DMS 273 treated with DMSO at 0.1 percent for 48 hours (cell line): Measurements from ENCODE around the gene NFKBIZ.

ENCODE experiments used
- DNase-seq: peaks from one replicate; lab custom pipeline; 2025; lab: John Stamatoyannopoulos, UW

The NFKBIZ gene

DNA sequence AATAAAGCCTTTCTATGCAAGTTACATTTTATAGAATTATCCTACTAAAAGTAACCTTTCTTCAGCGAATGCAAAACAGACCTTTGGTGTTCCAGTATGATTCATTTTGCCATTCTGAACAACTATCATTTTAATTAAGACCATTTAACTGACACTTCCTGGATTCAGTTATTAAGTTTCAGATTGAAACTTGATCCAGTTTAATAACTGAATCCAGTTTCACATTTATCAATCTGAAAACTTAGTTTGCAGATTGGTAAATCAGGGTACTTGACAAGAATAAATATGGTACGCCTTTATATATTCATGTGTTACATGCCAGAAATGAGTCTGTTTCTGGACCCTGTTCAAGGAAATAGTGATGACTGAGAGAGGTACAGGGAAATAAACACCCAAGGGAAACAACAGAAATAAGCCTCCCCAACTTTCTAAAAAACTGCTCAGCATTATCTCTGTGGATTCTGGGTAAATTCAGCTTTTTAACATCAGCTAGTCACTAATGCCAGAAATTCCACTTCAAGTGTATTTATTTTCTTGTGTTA lies 23.3 kb upstream of the NFKBIZ start:
- no peak for DNase-seq

GRCh38 chr3:101827211-101828174 lies 21.8 kb upstream of the NFKBIZ start:
- DNase-seq, result no peak

GRCh38 chr3:101828276-101828675 lies 21.0 kb upstream of the NFKBIZ start:
- no peak for DNase-seq

DNA sequence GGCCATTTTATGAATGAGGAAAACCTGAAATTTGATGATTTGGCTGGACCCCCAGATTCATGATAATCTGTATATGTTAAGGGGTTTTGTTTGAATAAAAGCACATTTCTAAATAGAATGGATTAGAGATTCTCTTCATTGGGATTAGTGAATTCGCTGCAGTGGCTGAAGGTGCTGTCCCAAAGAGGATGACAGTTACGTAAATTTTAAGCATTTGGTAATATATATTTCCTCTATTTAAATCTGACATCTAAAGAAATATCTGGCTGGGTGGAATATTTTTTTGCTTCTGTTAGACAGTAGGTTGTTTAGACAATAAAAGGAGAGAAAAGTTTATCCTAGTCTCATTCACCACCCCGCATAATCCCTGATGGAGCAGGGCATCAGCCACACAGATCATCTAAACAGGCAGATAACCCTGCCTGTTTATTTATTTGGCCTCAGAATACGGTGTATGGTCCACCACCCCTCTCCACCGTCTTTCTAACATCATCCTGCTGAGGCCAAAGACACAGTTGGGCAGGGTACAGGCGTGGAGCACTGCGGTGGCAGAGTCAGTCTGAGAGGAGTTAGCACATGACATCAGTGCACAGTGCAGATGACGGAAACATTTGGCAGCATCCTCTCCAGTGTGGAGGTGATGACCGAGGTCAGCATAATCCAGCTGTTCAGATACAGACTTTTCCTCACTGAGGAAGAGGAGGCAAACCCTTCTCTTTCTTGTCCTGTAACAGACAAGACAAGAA lies 20.4 kb upstream of the NFKBIZ start:
- no peak for DNase-seq

GRCh38 chr3:101829437-101829830 lies 19.9 kb upstream of the NFKBIZ start:
- no peak for DNase-seq

DNA sequence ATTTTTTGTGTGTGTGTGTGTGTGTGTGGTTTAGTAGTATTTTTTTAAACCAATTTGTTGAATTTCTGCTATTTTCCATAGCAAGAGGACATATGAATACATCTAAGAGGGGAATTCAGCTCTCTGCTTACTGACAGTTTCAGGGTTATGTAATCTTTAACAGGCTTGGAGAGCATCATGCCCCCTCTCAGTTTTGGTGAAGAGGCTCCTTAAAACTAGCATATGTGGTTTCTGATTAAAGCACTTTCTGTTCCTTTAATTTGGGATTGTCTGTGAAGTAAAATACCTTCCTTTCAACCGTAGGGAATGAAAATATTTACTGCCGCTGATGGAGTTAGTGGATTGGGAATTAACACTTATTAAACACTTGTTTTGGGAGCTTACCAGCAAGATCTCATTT lies 19.4 kb upstream of the NFKBIZ start:
- DNase-seq, result no peak

GRCh38 chr3:101833446-101833974 lies 15.8 kb upstream of the NFKBIZ start:
- DNase-seq, result no peak

DNA sequence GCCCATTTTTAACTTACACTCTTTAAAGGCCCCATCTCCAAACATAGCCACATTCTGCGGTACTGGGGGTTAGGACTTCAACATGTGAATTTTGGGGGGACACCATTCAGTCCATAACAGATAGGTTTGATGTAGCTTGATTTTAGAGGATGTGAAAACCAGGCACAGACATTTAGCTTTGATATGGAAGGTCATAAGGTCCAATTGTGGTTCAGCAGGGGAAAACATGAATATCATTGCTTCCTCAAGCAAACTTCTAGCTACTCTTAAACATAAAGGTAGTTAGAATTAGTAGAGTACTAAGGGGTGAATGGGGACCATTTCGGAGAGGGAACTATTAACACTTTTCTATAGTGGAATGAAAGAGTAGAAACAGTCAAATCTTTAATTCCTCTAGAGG lies 13.6 kb upstream of the NFKBIZ start:
- DNase-seq, result no peak

DNA sequence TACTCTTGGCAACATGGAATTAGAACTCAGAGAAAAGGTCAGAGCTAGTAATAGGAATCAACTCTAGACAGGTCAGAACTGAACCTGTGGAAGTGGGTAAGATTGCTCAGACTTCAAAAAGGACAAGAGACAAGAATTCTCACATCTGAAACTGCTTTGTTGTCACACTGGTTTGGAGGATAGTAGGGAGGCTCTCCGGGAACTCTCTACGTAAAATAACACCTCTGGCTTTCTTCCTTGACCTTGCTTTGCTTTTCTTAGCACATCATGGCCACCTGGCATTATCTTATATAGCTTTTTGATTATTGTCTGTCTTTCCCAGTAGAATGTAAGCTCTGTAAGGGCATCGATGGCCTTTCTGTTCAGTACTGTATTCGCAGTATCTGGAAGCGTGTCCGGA lies 13.2 kb upstream of the NFKBIZ start:
- no peak for DNase-seq

GRCh38 chr3:101836652-101837598 lies 12.4 kb upstream of the NFKBIZ start:
- no peak for DNase-seq

GRCh38 chr3:101838691-101839090 lies 10.6 kb upstream of the NFKBIZ start:
- no peak for DNase-seq

GRCh38 chr3:101840066-101840465 lies 9.2 kb upstream of the NFKBIZ start:
- no peak for DNase-seq

GRCh38 chr3:101842245-101842934 lies 6.9 kb upstream of the NFKBIZ start:
- DNase-seq, result no peak

GRCh38 chr3:101842935-101843330 lies 6.4 kb upstream of the NFKBIZ start:
- no peak for DNase-seq

GRCh38 chr3:101845425-101845824 lies 3.9 kb upstream of the NFKBIZ start:
- no peak for DNase-seq

- no peak for DNase-seq
Measured at GRCh38 chr3:101846709-101847108, 2.6 kb upstream of the NFKBIZ start.

GRCh38 chr3:101847328-101847727 lies 2.0 kb upstream of the NFKBIZ start:
- DNase-seq, result no peak

- no peak for DNase-seq
Measured at GRCh38 chr3:101848326-101848725, 988 bp upstream of the NFKBIZ start.

GRCh38 chr3:101849714-101850245 lies 466 bp downstream of the NFKBIZ start:
- no peak for DNase-seq

DNA sequence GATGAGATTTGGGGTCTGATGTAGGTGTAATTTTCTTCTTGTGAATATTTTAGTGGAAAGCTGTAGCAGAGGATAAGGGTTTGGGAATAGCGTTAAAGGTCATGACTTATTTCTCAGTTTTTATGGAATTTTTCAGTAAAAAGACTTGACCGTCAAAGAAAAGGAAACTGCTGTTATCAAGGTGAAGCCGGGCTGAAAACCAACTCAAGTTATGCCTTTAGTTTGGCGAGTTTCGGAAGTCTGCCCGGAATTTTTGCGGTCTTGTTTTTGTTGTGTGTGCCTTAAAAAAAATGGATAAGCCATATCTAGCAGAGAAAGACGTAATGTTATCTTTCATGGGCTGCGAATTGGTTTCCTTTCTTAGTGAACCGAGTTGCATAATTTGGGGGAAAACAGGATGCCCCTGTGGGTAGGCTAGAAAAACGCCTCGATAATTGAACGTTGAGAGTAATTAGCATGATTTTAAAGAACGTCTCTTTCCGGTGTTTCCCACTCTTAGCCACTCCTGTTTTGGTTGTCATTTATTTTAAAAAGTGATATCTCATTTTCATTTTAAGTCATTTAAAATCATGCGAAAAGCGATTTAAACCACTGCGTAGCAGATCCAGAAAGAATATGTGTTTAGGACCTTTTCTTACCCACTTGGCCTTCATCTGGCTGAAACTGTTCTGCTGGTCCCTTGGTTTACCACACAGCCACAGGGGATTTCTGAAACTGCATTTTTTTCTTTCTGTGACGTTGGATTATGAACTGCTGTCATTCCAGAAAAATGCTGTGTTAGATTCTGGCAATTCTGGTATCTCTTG lies 1.1 kb downstream of the NFKBIZ start:
- no peak for DNase-seq
